OCI-LY1 (cell line): ENCODE data around the gene PRTG.
A peak's percentile ranks its signal among the peaks of the same experiment; 100 is the strongest.

Experiments used
- H2AFZ ChIP-seq: fragments of 200-600 bp; sonication (generic), shearing (Covaris generic); 2 replicates; pipeline ENCODE4 v1.6.0; 2014; ENCODE audit warnings: antibody characterized with exemption, mild to moderate bottlenecking, low read length
- H3F3A ChIP-seq: fragments of 200-600 bp; sonication (generic), shearing (Covaris generic); 2 replicates; pipeline ENCODE4 v1.6.0; 2014; ENCODE audit warnings: mild to moderate bottlenecking, antibody characterized with exemption, low read length, moderate library complexity; ENCODE audit not compliant: insufficient read depth
- H3K27ac ChIP-seq: fragments of 200-600 bp; sonication (generic); 2 replicates; pipeline ENCODE4 v1.5.1; 2014; ENCODE audit warnings: low read length, mixed run types, mild to moderate bottlenecking, low read depth; ENCODE audit not compliant: poor library complexity, severe bottlenecking
- H3K27me3 ChIP-seq: fragments of 200-600 bp; sonication (generic); 2 replicates; pipeline ENCODE4 v1.6.0; 2014; ENCODE audit warnings: antibody characterized with exemption, mild to moderate bottlenecking, low read length, moderate library complexity; ENCODE audit not compliant: insufficient read depth
- H3K36me3 ChIP-seq: fragments of 200-600 bp; sonication (generic); 2 replicates; pipeline ENCODE4 v1.6.1; 2014; ENCODE audit warnings: mild to moderate bottlenecking, antibody characterized with exemption, low read length, moderate library complexity, mixed read lengths; ENCODE audit not compliant: insufficient read depth
- H3K4me1 ChIP-seq: fragments of 200-600 bp; sonication (generic); 2 replicates; pipeline ENCODE4 v1.5.1; 2014; ENCODE audit warnings: mild to moderate bottlenecking, low read length, moderate library complexity; ENCODE audit not compliant: insufficient read depth, severe bottlenecking
- H3K4me2 ChIP-seq: fragments of 200-600 bp; sonication (generic), shearing (Covaris generic); 2 replicates; pipeline ENCODE4 v1.6.1; 2014; ENCODE audit warnings: low read length
- H3K4me3 ChIP-seq: fragments of 200-600 bp; sonication (generic); 2 replicates; pipeline ENCODE4 v1.5.1; 2014; ENCODE audit warnings: low read length, low read depth, mild to moderate bottlenecking, mixed read lengths; ENCODE audit not compliant: poor library complexity, severe bottlenecking
- H3K79me2 ChIP-seq: fragments of 200-600 bp; shearing (Covaris generic); 2 replicates; pipeline ENCODE4 v1.6.1; 2016; ENCODE audit warnings: mixed run types, low read length, mixed read lengths; ENCODE audit not compliant: insufficient read depth
- H3K9ac ChIP-seq: fragments of 200-600 bp; sonication (generic), shearing (Covaris generic); 2 replicates; pipeline ENCODE4 v1.6.1; 2014; ENCODE audit warnings: mild to moderate bottlenecking, low read length, mixed read lengths
- H3K9me2 ChIP-seq: fragments of 200-600 bp; sonication (generic), shearing (Covaris generic); 2 replicates; pipeline ENCODE4 v1.6.1; 2014; ENCODE audit warnings: low read depth, mild to moderate bottlenecking, low read length, mixed read lengths
- H3K9me3 ChIP-seq: fragments of 200-600 bp; shearing (Covaris generic); 2 replicates; pipeline ENCODE4 v1.6.1; 2014; ENCODE audit warnings: low read length, mixed read lengths
- H4K20me1 ChIP-seq: fragments of 200-600 bp; sonication (generic), shearing (Covaris generic); 2 replicates; pipeline ENCODE4 v1.6.0; 2016; ENCODE audit warnings: mild to moderate bottlenecking, low read length; ENCODE audit not compliant: insufficient read depth
- CTCF ChIP-seq: fragments of 200-600 bp; sonication (generic), shearing (Covaris generic); IDR thresholded peaks from 2 replicates; pipeline ENCODE4 v1.5.1; 2017; ENCODE audit warnings: mild to moderate bottlenecking, antibody characterized with exemption, low read length, moderate library complexity, mixed read lengths
- EZH2 ChIP-seq: fragments of 200-600 bp; sonication (generic), shearing (Covaris generic); IDR thresholded peaks from 2 replicates; pipeline ENCODE4 v1.8.0; 2017; ENCODE audit warnings: borderline replicate concordance, mixed run types, mild to moderate bottlenecking, antibody characterized with exemption, low read length, moderate library complexity, mixed read lengths

Gene PRTG

GRCh38 chr15:55590788-55591187 lies 152.2 kb downstream of the PRTG start:
- TF ChIP-seq CTCF (no peak), EZH2 (no peak)
- 0 out of 2 replicates have a peak, but pooled peaks cover 4% of the 10 kb centered on the region for H3F3A ChIP-seq
- H4K20me1 ChIP-seq, result no peaks in the 10 kb centered on the region
- H2AFZ ChIP-seq, result peak overlapping the region; percentile 1; the same call in 1 of the 2 replicates
- H3K9me2 ChIP-seq, result no peaks in the 10 kb centered on the region
- H3K27ac ChIP-seq, result peak overlapping the region; percentile 2
- H3K9me3 ChIP-seq, result no peaks in the 10 kb centered on the region
- H3K4me3 ChIP-seq, result no peak overlapping the region
- H3K79me2 ChIP-seq, result no peaks in the 10 kb centered on the region
- no peaks in the 10 kb centered on the region; the same call in 1 of the 2 replicates for H3K36me3 ChIP-seq
- H3K4me1 ChIP-seq, result peaks cover 23% of the 10 kb centered on the region
- no peaks in the 10 kb centered on the region for H3K27me3 ChIP-seq
- no peak overlapping the region for H3K9ac ChIP-seq
- H3K4me2 ChIP-seq, result no peak overlapping the region

DNA sequence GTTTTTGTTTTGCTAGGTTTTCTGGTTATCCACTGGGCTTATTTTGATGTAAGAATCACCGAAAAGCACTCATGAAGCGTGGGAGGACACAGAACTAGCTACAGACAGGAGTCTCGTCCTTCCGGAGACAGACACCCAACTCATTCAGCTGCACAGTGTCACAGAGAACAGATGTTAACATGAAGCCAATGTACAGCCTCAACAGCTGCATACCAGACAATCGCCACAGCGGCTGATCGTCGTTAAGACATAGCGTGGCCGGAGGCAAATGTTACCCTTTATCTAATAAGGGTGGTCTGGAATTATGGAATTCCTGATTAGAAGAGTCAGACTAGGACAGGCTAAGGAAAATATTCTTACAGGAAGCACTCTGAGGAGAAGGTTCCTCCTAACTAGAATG lies 153.7 kb downstream of the PRTG start:
- Histone ChIP-seq H3K27me3 (no peaks in the 10 kb centered on the region), H3K9me3 (no peaks in the 10 kb centered on the region), H3K27ac (no peak overlapping the region), H3K36me3 (no peaks in the 10 kb centered on the region; the same call in 1 of the 2 replicates), H3K4me1 (peaks cover 23% of the 10 kb centered on the region), H3K9ac (no peak overlapping the region), H3F3A (0 out of 2 replicates have a peak, but pooled peaks cover 2% of the 10 kb centered on the region), H3K4me3 (no peak overlapping the region), H3K4me2 (no peak overlapping the region), H3K79me2 (no peaks in the 10 kb centered on the region), H2AFZ (no peak overlapping the region), H3K9me2 (no peaks in the 10 kb centered on the region), H4K20me1 (no peaks in the 10 kb centered on the region)
- TF ChIP-seq EZH2 (no peak), CTCF (no peak)

- H3K9ac ChIP-seq, result no peak overlapping the region
- H3K36me3 ChIP-seq, result no peaks in the 10 kb centered on the region; the same call in 1 of the 2 replicates
- H3K79me2 ChIP-seq, result no peaks in the 10 kb centered on the region
- H3F3A ChIP-seq, result no peaks in the 10 kb centered on the region
- peaks cover 23% of the 10 kb centered on the region for H3K4me1 ChIP-seq
- H3K9me2 ChIP-seq, result no peaks in the 10 kb centered on the region
- H4K20me1 ChIP-seq, result no peaks in the 10 kb centered on the region
- no peak overlapping the region for H3K4me3 ChIP-seq
- no peak overlapping the region for H3K27ac ChIP-seq
- no peak overlapping the region for H3K4me2 ChIP-seq
- H3K9me3 ChIP-seq, result no peaks in the 10 kb centered on the region
- H3K27me3 ChIP-seq, result no peaks in the 10 kb centered on the region
- TF ChIP-seq CTCF (no peak), EZH2 (no peak)
- H2AFZ ChIP-seq, result no peak overlapping the region
These were observed 154.2 kb downstream of the PRTG start for GRCh38 chr15:55588815-55589115.
